Brain microvascular endothelial cell (primary cell): ENCODE results near the gene ADAMTSL2.

ENCODE experiments used
- DNase-seq: peaks from one replicate; pipeline ENCODE4 v3.0.0-alpha.2; 2020
- H3K27ac ChIP-seq: fragments of 250-450 bp; sonication (Bioruptor Pico); 2 replicates; pipeline ENCODE4 v1.5.1; 2020; ENCODE audit warnings: mild to moderate bottlenecking, moderate library complexity
- H3K27me3 ChIP-seq: fragments of 250-450 bp; sonication (Bioruptor Pico); replicated peaks from 2 replicates; pipeline ENCODE4 v1.5.1; 2020; ENCODE audit warnings: mild to moderate bottlenecking
- H3K36me3 ChIP-seq: fragments of 250-450 bp; sonication (Bioruptor Pico); replicated peaks from 2 replicates; pipeline ENCODE4 v1.5.1; 2020; ENCODE audit warnings: mild to moderate bottlenecking
- H3K4me3 ChIP-seq: 2 replicates; pipeline ENCODE4 v1.5.1; 2011; ENCODE audit warnings: low read depth, mild to moderate bottlenecking, control low read depth, low read length, moderate library complexity
- CTCF ChIP-seq: IDR thresholded peaks from 2 replicates; pipeline ENCODE4 v1.5.1; 2011; ENCODE audit warnings: low read depth, mild to moderate bottlenecking, moderate library complexity, low read length, control low read depth, inconsistent platforms; ENCODE audit errors: missing control alignments
- in situ Hi-C: cut with HindIII; loops from 2 replicates; pipeline ENCODE4 v1.10.0; 2017; ENCODE audit warnings: low sequenced_read_pairs, low pct_ligation_motif_present

ADAMTSL2 gene

GRCh38 chr9:133614056-133614455, 79.6 kb downstream of the ADAMTSL2 start:
- TF ChIP-seq CTCF, result no peak
- peaks cover 52% of the 10 kb centered on the region for H3K27me3 ChIP-seq
- in situ Hi-C loops, result no loop called here
- no peak for DNase-seq
- H3K27ac ChIP-seq, result no peak overlapping the region
- H3K4me3 ChIP-seq, result no peak overlapping the region
- H3K36me3 ChIP-seq, result no peaks in the 10 kb centered on the region

- Histone ChIP-seq H3K36me3 (no peaks in the 10 kb centered on the region), H3K27me3 (peaks cover 52% of the 10 kb centered on the region), H3K4me3 (no peak overlapping the region), H3K27ac (no peak overlapping the region)
- in situ Hi-C loops, result no loop called here
- TF ChIP-seq CTCF, result no peak
- no peak for DNase-seq
Observed at GRCh38 chr9:133614678-133615077, 80.2 kb downstream of the ADAMTSL2 start.

- Histone ChIP-seq H3K27ac (no peak overlapping the region), H3K27me3 (peaks cover 50% of the 10 kb centered on the region), H3K36me3 (no peaks in the 10 kb centered on the region), H3K4me3 (no peak overlapping the region)
- no peak for DNase-seq
- no peak for TF ChIP-seq CTCF
- in situ Hi-C loops, result no loop called here
Observed at GRCh38 chr9:133615186-133615585, 80.7 kb downstream of the ADAMTSL2 start.

- H3K4me3 ChIP-seq, result no peak overlapping the region
- TF ChIP-seq CTCF, result no peak
- in situ Hi-C loops, result no loop called here
- H3K27me3 ChIP-seq, result peaks cover 50% of the 10 kb centered on the region
- DNase-seq, result no peak
- H3K27ac ChIP-seq, result no peak overlapping the region
- no peaks in the 10 kb centered on the region for H3K36me3 ChIP-seq
Observed at GRCh38 chr9:133615606-133616188, 81.2 kb downstream of the ADAMTSL2 start.

GRCh38 chr9:133616643-133617405, 82.3 kb downstream of the ADAMTSL2 start:
- H3K36me3 ChIP-seq, result no peaks in the 10 kb centered on the region
- in situ Hi-C loops, result no loop called here
- peaks cover 53% of the 10 kb centered on the region for H3K27me3 ChIP-seq
- TF ChIP-seq CTCF, result no peak
- DNase-seq, result no peak
- H3K4me3 ChIP-seq, result no peak overlapping the region
- no peak overlapping the region for H3K27ac ChIP-seq
